Testis (tissue), 3 donors: Measurements from ENCODE around the gene ATXN7. TPM values are rescaled to one million over a fixed set of nuclear protein-coding genes. Genes with fewer than 3 reads are reported as not detected.

Experiments
- DNase-seq: peaks from one replicate; pipeline ENCODE4 v3.0.0-alpha.2; 2019
- H3K27ac ChIP-seq, 2 donors: fragments of 200-600 bp; sonication (generic); one replicate each; pipeline ENCODE4 v1.5.1; 2019
- H3K27me3 ChIP-seq: fragments of 200-600 bp; sonication (generic); one replicate; pipeline ENCODE4 v1.5.1; 2019
- H3K36me3 ChIP-seq: fragments of 200-600 bp; sonication (generic); one replicate; pipeline ENCODE4 v1.5.1; 2017; ENCODE audit warnings: low read depth; ENCODE audit errors: missing control alignments
- H3K4me1 ChIP-seq: fragments of 200-600 bp; sonication (generic); one replicate; pipeline ENCODE4 v1.5.1; 2019
- H3K4me3 ChIP-seq, 2 donors: fragments of 200-600 bp; sonication (generic); one replicate each; pipeline ENCODE4 v1.5.1; 2017 to 2019
- H3K9me3 ChIP-seq: fragments of 200-600 bp; sonication (generic); one replicate; pipeline ENCODE4 v1.5.1; 2017
- POLR2A ChIP-seq: fragments of 450-650 bp; IDR thresholded peaks from one replicate; pipeline ENCODE4 v1.6.1; 2017; ENCODE audit warnings: antibody characterized with exemption, mild to moderate bottlenecking, moderate library complexity
- WGBS, 2 donors: methylation state at CpG; one replicate each; pipeline ENCODE4 v1.1.5; 2018; 5-methylcytosine and 5-hydroxymethylcytosine counted together
- intact Hi-C: fragments of 100-400 bp; cut with DNase I; formaldehyde crosslinking; loops from one replicate; pipeline ENCODE4 v1.15.1; 2023; ENCODE audit warnings: low total_unique reads
- polyA plus RNA-seq: library from polyadenylated mRNA; stranded (reverse); fragments of 350-450 nt; fragmentation: Illumina TruSeq; extraction: RNeasy Lipid Tissue Mini Kit (QIAGEN cat#74804); gene quantifications from one replicate; pipeline ENCODE4 v1.2.3, GENCODE V29; 2014; ENCODE audit warnings: low read depth, low replicate concordance; ENCODE audit not compliant: insufficient read depth
- total RNA-seq, 2 donors: library from RNA; depleted of rRNA; stranded (reverse); fragments of >200 nt; gene quantifications; one replicate each; pipeline ENCODE4 v1.2.3, GENCODE V29; 2016
- TF ChIP-seq, protein P1 (sequence below), 3 experiments: fragments of 450-650 bp in 2 of 3; fragments of 200-600 bp in 1 of 3; sonication (generic) in 1 of 3; IDR thresholded peaks; one replicate each; pipeline ENCODE4 v1.5.1; 2016 to 2019; ENCODE audit warnings: antibody characterized with exemption in 3 of 3, mild to moderate bottlenecking in 2 of 3, moderate library complexity in 1 of 3

Gene ATXN7
- total and polyA plus RNA-seq, 3 donors from 2014 or later = 30.9 to 47.6 (median 46.0) TPM

DNA sequence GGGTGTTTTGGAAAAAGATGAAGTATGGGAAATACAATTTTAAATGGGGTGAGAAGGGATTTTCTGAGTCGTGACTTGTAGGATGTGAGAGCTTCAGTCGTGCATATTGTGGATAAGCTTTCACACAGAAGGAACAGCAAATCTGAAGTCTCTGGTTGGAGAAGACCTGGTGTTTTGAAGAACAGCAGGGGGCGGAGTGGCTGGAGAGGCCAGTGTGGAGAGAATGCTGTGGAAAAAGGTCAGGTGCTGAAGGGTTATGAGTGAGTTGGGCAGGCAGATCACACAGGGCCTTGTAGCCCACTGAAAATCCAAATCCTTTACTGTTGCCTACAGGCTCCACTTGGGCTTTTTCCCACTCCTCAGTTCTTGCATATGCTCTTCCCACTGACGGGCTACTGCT lies 62.6 kb downstream of the ATXN7 start:
- H3K4me1 ChIP-seq = no peaks in the 10 kb centered on the region
- H3K36me3 ChIP-seq = no peaks in the 10 kb centered on the region
- H3K27ac ChIP-seq = no peak overlapping the region
- intact Hi-C loops = no loop called here
- WGBS, 2 donors = 93 to 94% methylated on average over 4 of the region's 4 CpGs
- no peaks in the 10 kb centered on the region for H3K27me3 ChIP-seq
- H3K9me3 ChIP-seq = no peaks in the 10 kb centered on the region
- no peak overlapping the region for H3K4me3 ChIP-seq
- DNase-seq = no peak
- no peak for TF ChIP-seq POLR2A
- TF ChIP-seq, protein P1, sequence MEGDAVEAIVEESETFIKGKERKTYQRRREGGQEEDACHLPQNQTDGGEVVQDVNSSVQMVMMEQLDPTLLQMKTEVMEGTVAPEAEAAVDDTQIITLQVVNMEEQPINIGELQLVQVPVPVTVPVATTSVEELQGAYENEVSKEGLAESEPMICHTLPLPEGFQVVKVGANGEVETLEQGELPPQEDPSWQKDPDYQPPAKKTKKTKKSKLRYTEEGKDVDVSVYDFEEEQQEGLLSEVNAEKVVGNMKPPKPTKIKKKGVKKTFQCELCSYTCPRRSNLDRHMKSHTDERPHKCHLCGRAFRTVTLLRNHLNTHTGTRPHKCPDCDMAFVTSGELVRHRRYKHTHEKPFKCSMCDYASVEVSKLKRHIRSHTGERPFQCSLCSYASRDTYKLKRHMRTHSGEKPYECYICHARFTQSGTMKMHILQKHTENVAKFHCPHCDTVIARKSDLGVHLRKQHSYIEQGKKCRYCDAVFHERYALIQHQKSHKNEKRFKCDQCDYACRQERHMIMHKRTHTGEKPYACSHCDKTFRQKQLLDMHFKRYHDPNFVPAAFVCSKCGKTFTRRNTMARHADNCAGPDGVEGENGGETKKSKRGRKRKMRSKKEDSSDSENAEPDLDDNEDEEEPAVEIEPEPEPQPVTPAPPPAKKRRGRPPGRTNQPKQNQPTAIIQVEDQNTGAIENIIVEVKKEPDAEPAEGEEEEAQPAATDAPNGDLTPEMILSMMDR (IDR thresholded peaks at IDR 0.05) = no peak

DNA sequence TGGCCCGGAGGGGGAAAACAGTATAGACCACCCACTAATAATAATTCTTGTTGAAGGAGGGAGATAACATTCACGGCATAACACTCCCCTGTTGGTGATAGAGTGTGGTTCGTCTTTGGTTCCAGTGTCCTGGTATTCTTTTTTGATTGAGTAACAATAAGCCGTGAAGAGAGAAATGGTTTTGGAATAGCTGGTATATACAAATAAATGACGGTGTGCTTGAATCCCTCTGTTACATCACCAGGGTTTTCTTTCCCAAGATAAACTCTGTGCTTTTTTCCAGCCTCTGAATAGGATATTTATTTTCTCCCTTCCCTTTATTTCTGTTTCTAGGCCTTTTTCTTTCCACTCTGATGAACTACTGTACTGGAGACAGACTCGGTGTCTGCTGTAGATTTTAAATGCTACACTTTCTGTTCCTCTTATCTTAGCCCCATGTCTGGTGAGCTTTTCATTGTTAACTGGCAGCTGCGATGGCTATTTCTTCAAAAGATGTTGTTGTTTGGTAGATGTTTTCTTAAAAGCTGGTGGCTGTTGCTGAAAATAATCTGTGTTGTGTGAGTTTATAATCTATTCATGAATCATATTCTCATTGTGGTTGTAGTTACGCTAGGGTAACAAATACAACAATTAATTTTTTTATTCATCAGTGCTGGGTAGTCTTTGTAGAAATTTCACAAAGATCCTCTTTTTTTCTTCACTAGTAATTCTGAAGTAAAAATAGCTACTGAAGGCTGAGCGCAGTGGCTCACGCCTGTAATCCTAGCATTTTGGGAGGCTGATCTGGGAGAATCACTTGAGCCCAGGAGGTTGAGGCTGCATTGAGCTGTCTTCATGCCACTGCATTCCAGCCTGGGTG lies 64.0 kb downstream of the ATXN7 start:
- no peak overlapping the region for H3K27ac ChIP-seq
- 58 to 77% methylated on average over 10 of the region's 10 CpGs for WGBS, 2 donors
- no peak overlapping the region for H3K4me3 ChIP-seq
- intact Hi-C loops = no loop called here
- H3K9me3 ChIP-seq = no peaks in the 10 kb centered on the region
- H3K36me3 ChIP-seq = no peaks in the 10 kb centered on the region
- TF ChIP-seq, protein P1 (IDR thresholded peaks at IDR 0.05) = no peak
- no peak for TF ChIP-seq POLR2A
- no peak for DNase-seq
- no peaks in the 10 kb centered on the region for H3K4me1 ChIP-seq
- H3K27me3 ChIP-seq = no peaks in the 10 kb centered on the region

DNA sequence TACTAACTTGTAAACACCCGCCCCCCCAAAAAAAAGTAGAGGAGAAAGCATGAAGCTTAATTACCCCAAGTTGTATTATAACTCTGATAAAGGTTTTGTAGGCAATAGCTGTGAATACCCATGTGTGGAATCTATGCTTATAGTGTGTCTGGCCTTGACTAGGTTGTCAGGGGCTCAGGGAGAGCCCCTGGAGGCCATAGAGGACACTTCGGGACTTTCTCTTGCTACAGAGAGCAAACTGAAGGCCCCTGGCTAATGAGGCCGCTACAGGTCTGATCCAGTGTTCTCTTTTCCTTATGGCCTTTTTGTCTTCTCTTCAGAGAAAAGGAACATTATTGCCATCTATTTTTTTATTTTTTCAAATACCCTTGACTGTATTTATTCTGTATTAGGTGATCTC lies 67.6 kb downstream of the ATXN7 start:
- intact Hi-C loops = no loop called here
- TF ChIP-seq, protein P1 (IDR thresholded peaks at IDR 0.05) = no peak
- no peak for TF ChIP-seq POLR2A
- no peak overlapping the region for H3K4me3 ChIP-seq
- DNase-seq = no peak
- H3K9me3 ChIP-seq = no peaks in the 10 kb centered on the region
- no peaks in the 10 kb centered on the region for H3K36me3 ChIP-seq
- H3K27me3 ChIP-seq = no peaks in the 10 kb centered on the region
- WGBS, 2 donors = 81 to 89% methylated on average over 3 of the region's 3 CpGs
- no peak overlapping the region for H3K27ac ChIP-seq
- no peaks in the 10 kb centered on the region for H3K4me1 ChIP-seq

DNA sequence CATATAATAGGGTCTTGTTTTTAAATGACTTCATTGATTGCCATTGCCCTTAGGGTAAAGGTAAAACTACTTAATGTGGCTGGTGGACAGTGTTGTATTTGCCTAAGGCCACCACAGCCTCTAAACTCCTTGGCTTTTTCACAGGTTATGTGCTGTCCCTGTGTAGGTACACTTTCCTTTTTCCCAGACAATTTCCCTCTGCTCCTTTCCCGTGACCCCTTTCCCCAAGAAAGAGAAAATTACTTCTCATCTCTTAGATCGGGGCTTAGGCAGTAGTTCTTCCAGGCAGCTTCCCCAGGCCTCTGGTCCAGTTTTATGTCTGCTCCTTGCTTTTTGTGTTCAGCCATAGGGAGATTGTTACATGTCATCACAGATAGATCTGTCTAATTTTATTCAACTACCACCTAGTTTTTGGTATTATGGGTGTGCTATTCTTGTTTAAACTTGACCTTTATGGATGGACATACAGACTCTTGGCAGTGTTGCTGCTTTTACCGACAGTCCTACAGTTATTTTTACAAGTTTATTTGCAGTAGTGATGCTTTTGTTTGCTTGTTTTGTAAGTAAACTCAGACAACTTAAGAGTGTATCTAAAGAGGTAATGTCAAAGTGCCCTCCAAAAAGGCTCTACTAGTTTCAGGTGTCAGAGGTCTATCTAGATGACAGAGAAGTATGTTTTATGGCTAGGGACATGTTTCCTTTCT lies 69.0 kb downstream of the ATXN7 start:
- intact Hi-C loops = no loop called here
- Histone ChIP-seq H3K4me3 (no peak overlapping the region), H3K9me3 (no peaks in the 10 kb centered on the region), H3K36me3 (no peaks in the 10 kb centered on the region), H3K27ac (no peak overlapping the region), H3K4me1 (no peaks in the 10 kb centered on the region), H3K27me3 (no peaks in the 10 kb centered on the region)
- no peak for DNase-seq
- TF ChIP-seq POLR2A = no peak
- TF ChIP-seq, protein P1 (IDR thresholded peaks at IDR 0.05) = no peak
- WGBS, 2 donors = 62 to 73% methylated on average over 3 of the region's 3 CpGs
